GM10847 (cell line): ENCODE results near the gene PSMD13.
A peak's percentile ranks its signal among the peaks of the same experiment; 100 is the strongest.

Experiments
- POLR2A ChIP-seq: IDR thresholded peaks from 2 replicates; pipeline ENCODE4 v1.6.1; 2011; ENCODE audit not compliant: insufficient read length; ENCODE audit errors: extremely low read depth

Gene PSMD13

GRCh38 chr11:287821-288477 is 51.2 kb downstream of the PSMD13 start:
- no peak for TF ChIP-seq POLR2A

GRCh38 chr11:288478-289397 is 52.0 kb downstream of the PSMD13 start, which contains the start of gene PGGHG:
Gene PGGHG, plus strand, starts transcription at chr11:289126. Its CDS starts 691 bp downstream, at chr11:289817.
- TF ChIP-seq POLR2A, result peak; percentile 50

- TF ChIP-seq POLR2A, result no peak
Measured at GRCh38 chr11:289398-289711, 52.6 kb downstream of the PSMD13 start.

- no peak for TF ChIP-seq POLR2A
Measured at GRCh38 chr11:289712-290620, 53.2 kb downstream of the PSMD13 start.

- TF ChIP-seq POLR2A, result no peak
Measured at GRCh38 chr11:290621-291231, 54.0 kb downstream of the PSMD13 start.

GRCh38 chr11:291281-292210 is 54.8 kb downstream of the PSMD13 start:
- no peak for TF ChIP-seq POLR2A

GRCh38 chr11:292211-293121 is 55.7 kb downstream of the PSMD13 start:
- TF ChIP-seq POLR2A, result no peak

- TF ChIP-seq POLR2A, result no peak
Measured at GRCh38 chr11:293271-293851, 56.6 kb downstream of the PSMD13 start.

- TF ChIP-seq POLR2A, result no peak
Measured at GRCh38 chr11:293852-294661, 57.3 kb downstream of the PSMD13 start.

- TF ChIP-seq POLR2A, result no peak
Measured at GRCh38 chr11:294780-295179, 58.0 kb downstream of the PSMD13 start.

- TF ChIP-seq POLR2A, result no peak
Measured at GRCh38 chr11:295351-296170, 58.8 kb downstream of the PSMD13 start.
